Inferior parietal cortex (tissue), 1 donor: Measurements from ENCODE around the gene GPR50.

Experiments used
- DNase-seq: peaks from one replicate; pipeline ENCODE4 v3.0.0-alpha.2; 2016; ENCODE audit errors: extremely low spot score

The GPR50 gene

DNA sequence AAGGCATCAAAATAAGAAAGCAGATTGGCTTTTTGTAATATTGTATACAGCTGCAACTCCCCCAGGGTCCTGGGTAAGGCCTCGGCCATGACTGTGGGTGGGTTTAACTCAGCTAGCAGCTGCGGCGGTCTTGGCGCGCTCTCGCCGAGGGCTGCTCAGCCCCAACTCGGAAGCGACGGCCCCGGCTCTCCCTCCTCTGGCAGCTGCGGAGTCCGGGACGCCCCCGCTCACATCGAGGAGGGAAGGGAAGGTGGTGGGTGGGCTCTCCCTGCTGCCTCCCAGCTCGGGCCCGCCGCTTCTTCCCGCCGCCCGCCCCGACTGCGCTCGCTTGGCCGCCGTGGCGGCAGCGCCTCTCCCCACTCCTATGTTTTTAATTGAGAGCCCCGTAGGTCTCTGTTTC lies 51.2 kb downstream of the GPR50 start:
- no peak for DNase-seq

DNA sequence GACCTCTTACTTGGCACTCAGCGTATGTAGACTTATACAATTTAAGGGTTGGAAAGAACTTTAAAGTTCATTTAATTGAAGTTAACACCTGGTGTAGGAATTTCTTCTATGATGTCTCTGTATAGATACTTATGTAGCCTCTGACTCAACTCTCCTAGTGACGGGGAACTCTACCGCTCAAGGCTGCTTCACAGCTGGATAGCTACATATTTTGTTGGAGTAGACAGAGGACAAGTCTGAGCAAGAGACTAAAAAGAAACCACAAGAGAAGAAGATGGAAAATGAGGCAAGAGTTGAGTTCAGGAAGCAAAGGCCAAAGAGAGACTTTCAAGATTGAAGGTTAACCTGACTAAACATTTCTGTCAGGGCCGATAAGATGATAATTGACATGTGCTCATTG lies 52.6 kb downstream of the GPR50 start:
- no peak for DNase-seq
